ENCODE results near the gene PI3.

- TF ChIP-seq, protein P1, sequence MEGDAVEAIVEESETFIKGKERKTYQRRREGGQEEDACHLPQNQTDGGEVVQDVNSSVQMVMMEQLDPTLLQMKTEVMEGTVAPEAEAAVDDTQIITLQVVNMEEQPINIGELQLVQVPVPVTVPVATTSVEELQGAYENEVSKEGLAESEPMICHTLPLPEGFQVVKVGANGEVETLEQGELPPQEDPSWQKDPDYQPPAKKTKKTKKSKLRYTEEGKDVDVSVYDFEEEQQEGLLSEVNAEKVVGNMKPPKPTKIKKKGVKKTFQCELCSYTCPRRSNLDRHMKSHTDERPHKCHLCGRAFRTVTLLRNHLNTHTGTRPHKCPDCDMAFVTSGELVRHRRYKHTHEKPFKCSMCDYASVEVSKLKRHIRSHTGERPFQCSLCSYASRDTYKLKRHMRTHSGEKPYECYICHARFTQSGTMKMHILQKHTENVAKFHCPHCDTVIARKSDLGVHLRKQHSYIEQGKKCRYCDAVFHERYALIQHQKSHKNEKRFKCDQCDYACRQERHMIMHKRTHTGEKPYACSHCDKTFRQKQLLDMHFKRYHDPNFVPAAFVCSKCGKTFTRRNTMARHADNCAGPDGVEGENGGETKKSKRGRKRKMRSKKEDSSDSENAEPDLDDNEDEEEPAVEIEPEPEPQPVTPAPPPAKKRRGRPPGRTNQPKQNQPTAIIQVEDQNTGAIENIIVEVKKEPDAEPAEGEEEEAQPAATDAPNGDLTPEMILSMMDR (IDR thresholded peaks at IDR 0.05; ENCODE audit: borderline replicate concordance, extremely low read depth, low read length, poor library complexity, severe bottlenecking), result no peak
- no peak for TF ChIP-seq EZH2 (IDR thresholded peaks at IDR 0.05; ENCODE audit: borderline replicate concordance, low read depth, low read length, severe bottlenecking)
Observed at GRCh38 chr20:45157962-45158361, 16.7 kb upstream of the PI3 start.

All from DND-41 (cell line).